22Rv1 (cell line): ENCODE measurements around the gene BCR.

ENCODE experiments used
- H3K27ac ChIP-seq: fragments of 450-650 bp; 2 replicates; pipeline ENCODE4 v1.5.1; 2017
- ZFX ChIP-seq: fragments of 450-650 bp; IDR thresholded peaks from 2 replicates; pipeline ENCODE4 v1.6.1; 2017; ENCODE audit warnings: antibody characterized with exemption, borderline replicate concordance
- TF ChIP-seq, protein P1 (sequence below): fragments of 450-650 bp; IDR thresholded peaks from 2 replicates; pipeline ENCODE4 v1.5.1; 2017; ENCODE audit warnings: mild to moderate bottlenecking

The BCR gene

DNA sequence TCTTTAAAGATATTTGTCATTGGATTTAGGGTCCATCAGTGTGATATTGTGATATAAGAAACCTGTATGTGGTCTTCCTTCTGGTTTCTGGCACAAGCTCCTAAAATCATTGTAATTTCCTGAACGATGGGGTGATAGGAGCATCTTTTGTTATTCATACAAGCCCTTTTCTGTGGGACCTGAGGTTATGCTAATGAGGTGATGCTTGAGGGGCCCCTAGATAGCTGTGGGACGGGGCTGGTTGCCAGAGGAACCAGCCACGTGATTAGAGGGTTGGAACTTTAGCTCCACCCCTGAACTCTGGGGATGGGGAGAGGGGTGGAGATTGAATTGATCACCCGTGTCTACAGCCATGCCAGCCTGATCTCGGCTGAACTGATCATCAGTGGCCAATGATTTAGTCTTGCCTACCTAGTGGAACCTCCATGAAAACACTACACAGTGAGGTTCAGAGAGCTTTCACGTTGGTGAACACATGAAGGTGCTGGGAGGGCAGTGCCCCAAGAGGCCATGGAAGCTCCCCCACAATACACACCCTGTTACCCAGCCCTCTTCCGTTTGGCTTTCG lies 62.8 kb downstream of the BCR start:
- TF ChIP-seq ZFX: no peak
- TF ChIP-seq, protein P1, sequence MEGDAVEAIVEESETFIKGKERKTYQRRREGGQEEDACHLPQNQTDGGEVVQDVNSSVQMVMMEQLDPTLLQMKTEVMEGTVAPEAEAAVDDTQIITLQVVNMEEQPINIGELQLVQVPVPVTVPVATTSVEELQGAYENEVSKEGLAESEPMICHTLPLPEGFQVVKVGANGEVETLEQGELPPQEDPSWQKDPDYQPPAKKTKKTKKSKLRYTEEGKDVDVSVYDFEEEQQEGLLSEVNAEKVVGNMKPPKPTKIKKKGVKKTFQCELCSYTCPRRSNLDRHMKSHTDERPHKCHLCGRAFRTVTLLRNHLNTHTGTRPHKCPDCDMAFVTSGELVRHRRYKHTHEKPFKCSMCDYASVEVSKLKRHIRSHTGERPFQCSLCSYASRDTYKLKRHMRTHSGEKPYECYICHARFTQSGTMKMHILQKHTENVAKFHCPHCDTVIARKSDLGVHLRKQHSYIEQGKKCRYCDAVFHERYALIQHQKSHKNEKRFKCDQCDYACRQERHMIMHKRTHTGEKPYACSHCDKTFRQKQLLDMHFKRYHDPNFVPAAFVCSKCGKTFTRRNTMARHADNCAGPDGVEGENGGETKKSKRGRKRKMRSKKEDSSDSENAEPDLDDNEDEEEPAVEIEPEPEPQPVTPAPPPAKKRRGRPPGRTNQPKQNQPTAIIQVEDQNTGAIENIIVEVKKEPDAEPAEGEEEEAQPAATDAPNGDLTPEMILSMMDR: no peak
- no peak overlapping the region for H3K27ac ChIP-seq

DNA sequence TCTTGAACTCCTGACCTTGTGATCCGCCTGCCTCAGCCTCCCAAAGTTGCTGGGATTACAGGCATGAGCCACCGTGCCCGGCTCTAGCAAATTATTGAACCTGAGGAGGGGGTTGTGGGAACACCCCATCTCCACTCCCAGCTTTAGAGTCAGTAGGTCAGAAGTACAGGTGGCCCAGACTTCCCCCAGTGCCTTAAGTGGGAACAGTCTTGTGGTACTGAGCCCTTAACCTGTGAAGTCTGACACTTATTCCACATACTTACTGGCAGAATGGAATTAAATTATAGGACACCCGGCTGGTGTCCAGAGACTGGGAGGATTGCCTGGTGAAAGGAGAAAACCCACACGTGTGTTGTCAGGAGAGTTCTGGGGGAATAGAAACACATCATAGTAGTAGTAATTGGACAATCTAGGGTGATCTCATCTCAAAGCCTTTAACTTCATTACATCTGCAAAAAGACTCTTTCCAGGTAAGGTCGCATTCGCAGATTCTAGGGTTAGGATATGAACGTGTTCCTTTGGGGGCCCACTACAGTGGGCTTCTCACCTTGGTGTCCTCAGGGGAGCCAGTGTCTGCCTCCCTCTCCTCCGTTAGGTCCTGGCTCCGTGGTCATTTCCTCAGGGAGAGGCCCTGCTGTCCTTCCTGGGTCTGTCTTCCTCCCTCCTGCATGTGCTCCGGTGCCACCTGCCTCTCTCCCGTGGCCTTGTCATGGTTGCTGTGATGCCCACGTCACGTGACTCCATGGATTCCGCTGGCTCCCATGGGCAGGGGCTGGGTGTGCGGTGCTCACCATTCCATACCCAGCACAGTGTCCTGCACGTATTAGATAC lies 63.8 kb downstream of the BCR start:
- no peak overlapping the region for H3K27ac ChIP-seq
- TF ChIP-seq, protein P1: no peak
- TF ChIP-seq ZFX: no peak

DNA sequence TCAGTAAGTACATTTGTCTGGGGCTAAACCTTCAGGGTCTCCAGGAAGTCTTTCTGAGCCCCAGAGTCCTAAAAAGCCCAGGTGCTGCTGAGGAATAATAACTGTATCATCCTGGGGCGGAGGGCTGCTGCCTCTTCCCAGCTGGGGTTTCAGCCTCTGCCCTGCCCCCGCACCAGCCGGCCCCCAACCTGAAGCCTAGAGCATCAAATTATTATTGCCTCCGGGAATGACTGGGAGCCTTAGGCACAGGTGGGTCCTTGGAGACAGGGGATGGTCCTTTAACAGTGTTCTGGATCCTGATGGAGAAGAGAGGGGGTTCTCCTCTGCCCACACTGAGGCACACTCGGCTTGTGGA lies 64.4 kb downstream of the BCR start:
- TF ChIP-seq ZFX: no peak
- TF ChIP-seq, protein P1: no peak
- H3K27ac ChIP-seq: no peak overlapping the region

DNA sequence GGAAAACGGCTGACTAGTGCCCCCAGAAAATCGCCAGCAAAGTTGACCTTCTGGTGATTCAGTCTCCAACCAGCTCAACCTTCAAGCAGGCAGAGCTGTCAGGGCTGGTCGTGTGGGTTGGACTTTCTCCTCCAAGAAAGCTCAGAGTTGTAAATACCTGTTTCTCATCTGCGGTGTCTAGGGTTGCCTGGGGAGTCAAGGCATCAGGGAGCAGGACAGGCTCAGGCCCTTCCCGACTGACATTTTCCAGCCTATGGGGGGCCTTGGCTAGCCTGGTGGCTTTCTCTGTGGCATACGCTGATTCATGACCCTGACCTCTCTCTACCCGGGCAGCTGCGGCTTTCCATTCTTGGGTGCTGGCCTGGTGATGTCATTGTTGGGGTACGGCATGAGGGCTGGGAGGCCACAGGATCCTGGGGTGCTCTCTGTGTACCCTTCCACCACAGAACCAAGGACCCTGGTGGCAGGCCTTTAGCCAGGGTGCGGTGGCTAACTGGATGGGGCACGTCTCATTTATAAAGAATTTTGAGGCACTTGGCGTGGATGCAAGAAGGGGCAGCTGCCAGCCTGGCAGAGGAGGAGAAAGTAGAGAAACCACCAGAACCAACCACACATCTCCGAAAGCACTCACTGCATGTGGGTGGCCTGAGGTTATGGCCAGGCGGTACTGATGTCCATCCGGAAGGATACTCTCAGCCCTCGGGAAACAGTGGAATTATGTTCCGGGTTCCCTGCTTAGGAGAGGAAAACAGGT lies 64.9 kb downstream of the BCR start:
- no peak for TF ChIP-seq ZFX
- no peak overlapping the region for H3K27ac ChIP-seq

DNA sequence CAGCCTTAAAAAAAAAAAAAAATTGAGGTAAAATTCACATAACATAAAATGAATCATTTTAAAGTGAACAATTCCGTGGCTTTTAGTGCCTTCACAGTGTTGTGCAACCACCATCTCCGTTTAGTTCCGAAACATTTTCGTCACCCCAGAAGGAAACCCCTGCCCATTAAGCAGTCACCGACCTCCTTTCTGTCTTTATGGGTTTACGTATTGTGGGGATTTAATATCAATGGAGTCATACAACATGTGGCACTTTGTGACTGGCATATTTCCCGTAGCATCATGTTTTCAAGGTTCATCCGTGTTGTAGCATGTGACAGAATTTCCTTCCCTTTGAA lies 65.5 kb downstream of the BCR start:
- TF ChIP-seq ZFX: no peak
- TF ChIP-seq, protein P1: no peak
- H3K27ac ChIP-seq: no peak overlapping the region

DNA sequence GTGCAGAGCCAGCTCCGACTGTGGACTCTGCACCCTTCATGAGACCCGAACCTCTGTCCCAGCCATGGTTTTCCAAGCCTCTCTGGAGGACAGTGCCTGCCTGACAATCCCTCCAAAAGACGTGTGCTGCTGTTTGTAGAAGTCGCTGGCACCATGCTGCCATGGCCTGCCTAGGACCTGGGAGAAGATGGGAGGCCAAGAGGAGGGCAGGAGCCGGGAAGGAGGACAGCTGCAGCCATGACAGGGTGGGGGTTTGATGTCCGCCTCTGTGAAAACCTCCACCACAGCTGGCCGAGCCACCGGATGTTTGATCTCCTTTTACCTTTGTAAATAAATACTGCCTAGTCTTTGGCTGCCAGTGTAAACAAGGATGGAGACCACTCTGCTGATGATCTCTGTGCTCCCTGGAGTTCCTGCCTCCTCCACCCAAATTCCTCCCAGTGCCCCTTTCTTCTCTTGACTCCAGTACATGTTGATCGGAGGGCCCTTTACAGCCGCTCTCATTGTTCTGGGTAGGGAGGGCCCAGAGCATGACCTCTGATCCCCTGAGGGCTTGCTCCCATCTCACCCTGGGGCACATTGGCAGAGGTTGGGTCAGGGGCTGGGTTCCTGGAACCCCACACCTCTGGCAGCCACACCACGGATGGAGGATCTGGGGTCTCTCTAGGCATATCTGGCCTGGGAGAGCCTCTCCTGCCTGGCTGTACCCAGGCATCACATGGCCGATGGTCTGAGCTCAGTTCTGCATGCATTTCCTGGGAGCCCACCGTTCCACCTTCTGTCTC lies 66.9 kb downstream of the BCR start:
- no peak overlapping the region; the same call in 1 of the 2 replicates for H3K27ac ChIP-seq

DNA sequence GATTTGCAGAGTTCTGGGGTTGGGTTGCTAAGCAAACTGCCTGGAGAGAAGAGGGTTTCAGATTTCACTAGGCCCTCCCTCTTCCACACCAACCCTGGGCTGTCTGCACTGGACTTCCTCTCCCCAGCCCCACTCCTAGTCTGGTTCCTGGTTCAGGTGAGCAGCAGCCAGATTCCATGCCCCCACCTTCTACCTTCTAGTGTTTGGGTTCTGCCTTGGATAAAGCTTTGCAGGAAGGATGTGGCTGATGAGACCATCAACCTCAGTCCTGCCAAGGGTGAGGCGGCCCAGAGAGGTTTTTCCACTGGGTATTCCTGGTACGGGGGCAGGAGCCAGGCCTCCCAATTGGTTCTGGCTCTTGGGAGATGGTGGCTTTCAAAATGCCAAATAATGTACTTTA lies 68.3 kb downstream of the BCR start:
- TF ChIP-seq ZFX: no peak
- TF ChIP-seq, protein P1: no peak
- peak overlapping the region; percentile 53 for H3K27ac ChIP-seq

More for the DNA sequence above, 66.9 kb downstream of the BCR start:
- no peak for TF ChIP-seq ZFX
- TF ChIP-seq, protein P1: no peak
